HCT116 (cell line): ENCODE measurements around the gene TRPV2.

Experiments used
- CEBPB ChIP-seq: IDR thresholded peaks from 2 replicates; pipeline ENCODE4 v1.6.1; 2012; ENCODE audit warnings: low read depth
- CTCF ChIP-seq, 3 experiments: fragments of 200-600 bp in 1 of 3; sonication (generic) in 1 of 3; IDR thresholded peaks in 2 of 3; conservative IDR thresholded peaks in 1 of 3; 2 replicates each; pipeline ENCODE4 v1.5.1; 2012 to 2017; ENCODE audit warnings: low read depth in 2 of 3, low read length in 2 of 3, antibody characterized with exemption in 1 of 3, borderline replicate concordance in 1 of 3, control low read depth in 1 of 3, mild to moderate bottlenecking in 1 of 3, mixed read lengths in 1 of 3, mixed run types in 1 of 3, moderate library complexity in 1 of 3; ENCODE audit not compliant: insufficient read depth in 1 of 3
- JUND ChIP-seq: IDR thresholded peaks from 2 replicates; pipeline ENCODE4 v1.6.1; 2012
- POLR2A ChIP-seq: IDR thresholded peaks from 2 replicates; pipeline ENCODE4 v1.7.0; 2011; ENCODE audit warnings: borderline replicate concordance; ENCODE audit not compliant: insufficient read depth, insufficient read length; ENCODE audit errors: extremely low read depth
- ZBTB33 ChIP-seq: IDR thresholded peaks from 2 replicates; pipeline ENCODE4 v1.6.1; 2011; ENCODE audit warnings: mild to moderate bottlenecking, low read length, moderate library complexity; ENCODE audit not compliant: insufficient replicate concordance; ENCODE audit errors: extremely low read depth
- ZFX ChIP-seq: fragments of 450-650 bp; IDR thresholded peaks from 2 replicates; pipeline ENCODE4 v1.6.1; 2017

GRCh38 chr17:16377941-16378341, 37.4 kb upstream of the TRPV2 start:
- TF ChIP-seq ZFX (no peak), JUND (no peak), CTCF (IDR thresholded peaks at IDR 0.05 in 2 of 3, conservative IDR thresholded peaks at IDR 0.05 in 1 of 3; ENCODE audit: borderline replicate concordance in 1 of 3, insufficient read depth in 1 of 3, low read depth in 2 of 3, low read length in 2 of 3) (no peak), POLR2A (no peak), ZBTB33 (no peak), CEBPB (no peak)
